Adrenal gland (tissue), 5 donors: ENCODE data around the gene PDGFC.

Experiments
- POLR2A ChIP-seq, 2 donors: fragments of 450-650 bp; IDR thresholded peaks; one replicate each; pipeline ENCODE4 v1.6.1; 2017; ENCODE audit warnings: antibody characterized with exemption in 2 of 2, mild to moderate bottlenecking in 2 of 2, moderate library complexity in 1 of 2
- TF ChIP-seq, protein P1 (sequence below), 6 experiments: fragments of 450-650 bp in 4 of 6; fragments of 200-600 bp in 2 of 6; sonication (generic) in 1 of 6; IDR thresholded peaks; 1 replicate in 5 of 6; 2 replicates in 1 of 6; pipeline versions ENCODE4 v1.5.1 to v1.8.0; 2016 to 2021; ENCODE audit warnings: antibody characterized with exemption in 6 of 6, mild to moderate bottlenecking in 2 of 6, moderate library complexity in 1 of 6
- donor health status: DM: no; HTN: no; CAD: no.

DNA sequence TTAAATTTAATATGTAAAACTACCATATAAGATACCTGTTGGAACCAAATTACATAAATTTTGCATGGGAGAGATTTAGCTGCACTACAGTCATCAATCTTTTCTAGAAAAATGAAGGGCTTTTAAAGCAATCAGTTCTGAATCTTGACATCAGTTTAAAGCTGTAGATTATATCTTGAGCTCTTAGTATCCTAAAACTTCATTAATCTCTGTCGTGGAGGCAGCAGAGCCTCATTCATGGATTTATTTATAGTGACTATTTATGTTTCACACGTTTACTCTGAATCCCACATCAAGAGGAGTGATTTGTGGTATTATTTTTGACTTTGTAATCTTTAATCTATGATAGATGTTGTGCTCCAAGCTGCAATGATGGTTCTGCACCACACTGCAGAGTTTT lies 175.9 kb downstream of the PDGFC start:
- no peak for TF ChIP-seq POLR2A (IDR thresholded peaks at IDR 0.05)
- TF ChIP-seq, protein P1, sequence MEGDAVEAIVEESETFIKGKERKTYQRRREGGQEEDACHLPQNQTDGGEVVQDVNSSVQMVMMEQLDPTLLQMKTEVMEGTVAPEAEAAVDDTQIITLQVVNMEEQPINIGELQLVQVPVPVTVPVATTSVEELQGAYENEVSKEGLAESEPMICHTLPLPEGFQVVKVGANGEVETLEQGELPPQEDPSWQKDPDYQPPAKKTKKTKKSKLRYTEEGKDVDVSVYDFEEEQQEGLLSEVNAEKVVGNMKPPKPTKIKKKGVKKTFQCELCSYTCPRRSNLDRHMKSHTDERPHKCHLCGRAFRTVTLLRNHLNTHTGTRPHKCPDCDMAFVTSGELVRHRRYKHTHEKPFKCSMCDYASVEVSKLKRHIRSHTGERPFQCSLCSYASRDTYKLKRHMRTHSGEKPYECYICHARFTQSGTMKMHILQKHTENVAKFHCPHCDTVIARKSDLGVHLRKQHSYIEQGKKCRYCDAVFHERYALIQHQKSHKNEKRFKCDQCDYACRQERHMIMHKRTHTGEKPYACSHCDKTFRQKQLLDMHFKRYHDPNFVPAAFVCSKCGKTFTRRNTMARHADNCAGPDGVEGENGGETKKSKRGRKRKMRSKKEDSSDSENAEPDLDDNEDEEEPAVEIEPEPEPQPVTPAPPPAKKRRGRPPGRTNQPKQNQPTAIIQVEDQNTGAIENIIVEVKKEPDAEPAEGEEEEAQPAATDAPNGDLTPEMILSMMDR (IDR thresholded peaks at IDR 0.05): no peak
